Measurements from ENCODE around the gene OPA3.
"Not testable (repeated sequence)": the region's sequence is repeated elsewhere in the genome, so short reads cannot be mapped to it uniquely, and the experiment has no call there.

OPA3 gene

GRCh38 chr19:45584332-45585157 is at the start of gene OPA3:
OPA3 (minus strand) TSS chr19:45584802; CDS start chr19:45584764, 38 bp downstream.
- DNase-seq, result peak; percentile 98

- DNase-seq, result no peak
Measured at GRCh38 chr19:45632468-45633196, 48.0 kb upstream of the OPA3 start.

- DNase-seq, result no peak
Measured at GRCh38 chr19:45630463-45630862, 45.9 kb upstream of the OPA3 start.

- no peak for DNase-seq
Measured at GRCh38 chr19:45629704-45630103, 45.1 kb upstream of the OPA3 start.

- not testable (repeated sequence) for DNase-seq
Measured at GRCh38 chr19:45628219-45628618, 43.6 kb upstream of the OPA3 start.

GRCh38 chr19:45623984-45624383 is 39.4 kb upstream of the OPA3 start:
- DNase-seq, result no peak

GRCh38 chr19:45621976-45622503 is 37.4 kb upstream of the OPA3 start:
- no peak for DNase-seq

GRCh38 chr19:45621389-45621788 is 36.8 kb upstream of the OPA3 start:
- no peak for DNase-seq

GRCh38 chr19:45616704-45617017 is 32.1 kb upstream of the OPA3 start:
- no peak for DNase-seq

- DNase-seq, result no peak
Measured at GRCh38 chr19:45615795-45616703, 31.4 kb upstream of the OPA3 start.

GRCh38 chr19:45615056-45615455 is 30.5 kb upstream of the OPA3 start:
- DNase-seq, result not testable (repeated sequence)

- no peak for DNase-seq
Measured at GRCh38 chr19:45613926-45614725, 29.5 kb upstream of the OPA3 start.

GRCh38 chr19:45608948-45609347 is 24.3 kb upstream of the OPA3 start:
- DNase-seq, result no peak

GRCh38 chr19:45607071-45608029 is 22.7 kb upstream of the OPA3 start:
- DNase-seq, result peak; percentile 9

- DNase-seq, result no peak
Measured at GRCh38 chr19:45601524-45602374, 17.1 kb upstream of the OPA3 start, which contains the start of gene GPR4. GPR4 (minus strand) TSS chr19:45602212; CDS start chr19:45591866, 10,346 bp downstream.

GRCh38 chr19:45601115-45601514 is 16.5 kb upstream of the OPA3 start:
- no peak for DNase-seq

GRCh38 chr19:45600340-45600885 is 15.8 kb upstream of the OPA3 start:
- no peak for DNase-seq

- DNase-seq, result no peak
Measured at GRCh38 chr19:45599286-45599685, 14.7 kb upstream of the OPA3 start.

GRCh38 chr19:45598267-45599001 is 13.8 kb upstream of the OPA3 start:
- DNase-seq, result no peak
